GM19351 (cell line): ENCODE measurements around the gene P3H3.
A peak's percentile ranks its signal among the peaks of the same experiment; 100 is the strongest.

Source experiments
- ATAC-seq: cut with Tn5 transposase; IDR thresholded peaks from one replicate; pipeline ENCODE4 v1.9.1; 2021; ENCODE audit warnings: mild to moderate bottlenecking, moderate library complexity; ENCODE audit not compliant: unreplicated experiment

The P3H3 gene

DNA sequence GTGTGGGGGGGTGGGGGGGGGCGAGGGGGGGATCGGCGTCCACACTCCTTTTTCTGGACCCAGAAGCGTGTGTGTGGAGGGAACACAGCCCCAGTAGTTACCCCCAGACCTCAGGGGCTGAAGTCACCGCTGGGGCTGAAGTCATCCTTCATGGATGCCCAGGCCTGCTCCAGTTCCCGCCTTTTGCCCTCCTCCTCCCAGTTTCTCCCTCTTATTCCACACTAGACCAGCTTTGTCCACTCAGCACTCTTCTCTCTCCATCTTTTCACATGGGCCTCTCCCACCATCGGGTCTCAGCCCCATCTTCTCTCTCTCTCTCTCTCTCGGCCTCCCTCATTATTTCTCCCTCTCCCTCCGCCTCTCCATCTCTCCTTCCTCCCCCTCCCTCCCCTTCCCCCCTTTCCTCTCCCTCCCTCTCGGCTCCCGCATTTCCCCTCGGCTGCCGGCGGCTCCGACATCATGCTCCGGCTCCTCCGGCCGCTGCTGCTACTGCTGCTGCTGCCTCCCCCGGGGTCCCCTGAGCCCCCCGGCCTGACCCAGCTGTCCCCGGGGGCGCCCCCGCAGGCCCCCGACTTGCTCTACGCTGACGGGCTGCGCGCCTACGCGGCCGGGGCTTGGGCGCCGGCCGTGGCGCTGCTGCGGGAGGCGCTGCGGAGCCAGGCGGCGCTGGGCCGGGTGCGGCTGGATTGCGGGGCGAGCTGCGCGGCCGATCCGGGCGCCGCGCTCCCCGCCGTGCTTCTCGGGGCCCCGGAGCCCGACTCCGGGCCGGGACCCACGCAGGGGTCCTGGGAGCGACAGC lies at the start of gene P3H3:
Gene P3H3, plus strand, starts transcription at position 426 of the 799 bp plus-strand sequence. Its CDS starts 34 bp downstream, at position 460.
- ATAC-seq: no peak

- ATAC-seq: peak; percentile 85
Observed at GRCh38 chr12:6778574-6779550, 49.3 kb upstream of the P3H3 start.

DNA sequence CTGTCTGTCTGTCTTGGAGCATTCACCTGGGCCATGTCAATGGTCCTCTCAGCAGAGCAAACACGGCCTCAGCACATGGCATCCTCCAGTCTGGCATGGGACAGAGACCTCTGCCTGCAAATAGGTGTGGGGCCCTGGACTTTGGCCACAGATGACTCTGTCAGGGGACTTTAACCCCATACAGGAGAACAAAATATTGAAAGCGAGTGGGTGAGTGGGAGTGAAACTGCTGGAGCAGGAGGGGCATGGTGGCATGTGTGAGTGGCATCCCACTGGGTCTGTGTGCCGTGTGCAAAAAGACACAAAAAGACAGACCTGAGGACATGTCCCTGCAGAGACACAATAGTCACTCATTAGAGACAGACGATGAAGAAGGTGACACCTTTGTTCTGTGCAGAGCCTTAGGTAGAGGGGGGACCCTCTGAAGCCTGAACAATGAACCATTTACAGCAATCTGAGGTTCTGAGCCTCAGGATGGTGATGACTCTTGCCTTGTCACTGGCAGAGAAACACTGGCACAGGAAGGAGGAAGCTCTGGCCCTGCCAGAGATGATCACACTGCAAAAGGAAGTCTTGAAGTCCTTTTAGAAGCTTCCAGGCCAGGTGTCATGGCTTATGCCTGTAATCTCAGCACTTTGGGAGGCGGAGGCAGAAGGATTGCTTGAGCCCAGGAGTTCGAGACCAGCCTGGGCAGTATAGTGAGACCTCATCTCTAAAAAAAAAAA lies 48.3 kb upstream of the P3H3 start:
- ATAC-seq: no peak

- ATAC-seq: no peak
Observed at GRCh38 chr12:6780573-6780972, 47.6 kb upstream of the P3H3 start.

- ATAC-seq: no peak
Observed at GRCh38 chr12:6782119-6782518, 46.1 kb upstream of the P3H3 start.

DNA sequence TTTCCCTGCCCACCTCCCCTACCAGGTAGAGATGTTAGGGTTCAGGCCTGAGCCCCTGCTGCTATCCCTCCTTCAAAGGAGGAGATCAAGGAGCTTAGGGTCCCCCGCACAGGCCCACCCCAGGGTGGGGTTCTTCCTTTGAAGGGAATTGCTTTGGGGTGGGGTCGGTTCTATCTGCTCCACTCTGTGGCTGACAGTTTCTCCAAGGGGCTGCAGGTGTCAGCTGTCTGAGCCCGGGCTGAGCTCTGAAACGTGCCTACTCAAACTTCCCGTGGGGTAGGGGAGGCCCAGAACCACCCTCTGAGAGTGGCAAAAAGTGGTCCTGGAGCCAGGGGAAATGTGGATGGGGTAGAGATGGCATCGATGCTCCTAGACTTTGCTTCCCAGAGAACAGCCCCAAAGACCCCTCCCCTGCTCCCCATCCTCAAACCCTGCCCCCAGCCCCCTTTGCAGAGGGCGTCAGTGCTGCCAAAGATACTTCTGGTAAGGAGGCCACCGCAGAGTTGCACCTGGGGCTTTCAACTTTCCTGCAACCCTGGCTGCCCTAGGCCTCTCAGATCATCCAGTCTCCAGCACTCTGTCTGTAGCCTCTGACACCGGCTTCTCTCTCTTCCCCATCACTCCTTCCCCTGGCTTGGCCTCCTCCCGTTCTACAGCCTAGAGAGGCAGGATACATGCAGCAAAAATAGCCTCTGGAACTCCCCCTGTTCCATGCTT lies 45.2 kb upstream of the P3H3 start:
- ATAC-seq: no peak

GRCh38 chr12:6783828-6784227 lies 44.4 kb upstream of the P3H3 start:
- ATAC-seq: no peak

GRCh38 chr12:6784296-6784695 lies 43.9 kb upstream of the P3H3 start:
- ATAC-seq: no peak

DNA sequence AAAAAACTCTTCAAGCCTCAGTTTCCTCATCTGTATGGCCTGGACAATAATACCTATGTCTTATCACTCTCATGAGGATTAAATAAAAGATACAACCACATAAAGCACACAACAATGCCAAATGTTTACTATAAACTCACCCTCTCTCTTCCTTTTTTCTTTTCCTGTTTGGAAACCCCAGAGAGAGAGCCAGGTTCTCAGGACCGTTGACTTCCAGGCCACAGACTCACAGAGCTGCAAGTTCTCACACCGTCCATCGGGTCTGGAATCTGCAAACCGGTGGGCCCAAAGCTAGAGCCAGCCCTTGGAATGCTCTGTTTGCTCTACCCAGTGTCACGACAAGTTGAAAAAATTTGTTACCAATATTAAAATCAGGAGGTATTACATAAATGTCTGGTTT lies 43.4 kb upstream of the P3H3 start:
- ATAC-seq: no peak

- no peak for ATAC-seq
Observed at GRCh38 chr12:6786416-6787094, 41.7 kb upstream of the P3H3 start.

- no peak for ATAC-seq
Observed at GRCh38 chr12:6787309-6787708, 40.9 kb upstream of the P3H3 start.

DNA sequence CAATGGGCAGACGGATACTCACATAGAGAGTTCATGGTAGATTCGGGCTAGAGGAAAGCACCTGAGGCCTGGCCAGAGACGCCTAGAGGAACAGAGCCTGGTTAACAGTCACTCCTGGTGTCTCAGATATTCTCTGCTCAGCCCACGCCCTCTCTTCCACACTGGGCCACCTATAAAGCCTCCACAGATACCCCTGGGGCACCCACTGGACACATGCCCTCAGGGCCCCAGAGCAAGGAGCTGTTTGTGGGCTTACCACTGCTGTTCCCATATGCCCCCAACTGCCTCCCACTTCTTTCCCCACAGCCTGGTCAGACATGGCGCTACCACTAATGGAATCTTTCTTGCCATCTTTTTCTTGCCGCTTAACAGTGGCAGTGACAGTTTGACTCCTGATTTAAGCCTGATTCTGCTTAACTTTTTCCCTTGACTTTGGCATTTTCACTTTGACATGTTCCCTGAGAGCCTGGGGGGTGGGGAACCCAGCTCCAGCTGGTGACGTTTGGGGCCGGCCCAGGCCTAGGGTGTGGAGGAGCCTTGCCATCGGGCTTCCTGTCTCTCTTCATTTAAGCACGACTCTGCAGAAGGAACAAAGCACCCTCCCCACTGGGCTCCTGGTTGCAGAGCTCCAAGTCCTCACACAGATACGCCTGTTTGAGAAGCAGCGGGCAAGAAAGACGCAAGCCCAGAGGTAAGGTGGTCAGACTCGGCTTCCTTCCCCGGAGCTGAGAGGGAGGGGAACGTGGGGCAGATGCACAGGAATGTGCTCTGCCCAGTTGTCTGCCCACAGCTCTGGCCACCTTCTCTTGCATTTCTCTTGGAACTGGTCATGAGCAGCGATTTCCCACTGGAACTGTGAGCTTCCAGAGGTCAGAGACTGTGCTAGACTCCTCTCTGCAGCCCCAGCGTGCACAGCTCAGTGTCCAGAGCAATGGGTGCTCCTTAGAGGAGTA lies 39.0 kb upstream of the P3H3 start, which contains the start of gene CD4:
Gene CD4, plus strand, starts transcription at position 557 of the 953 bp plus-strand sequence. CDS start 10,611 bp downstream, outside the sequence.
- no peak for ATAC-seq

DNA sequence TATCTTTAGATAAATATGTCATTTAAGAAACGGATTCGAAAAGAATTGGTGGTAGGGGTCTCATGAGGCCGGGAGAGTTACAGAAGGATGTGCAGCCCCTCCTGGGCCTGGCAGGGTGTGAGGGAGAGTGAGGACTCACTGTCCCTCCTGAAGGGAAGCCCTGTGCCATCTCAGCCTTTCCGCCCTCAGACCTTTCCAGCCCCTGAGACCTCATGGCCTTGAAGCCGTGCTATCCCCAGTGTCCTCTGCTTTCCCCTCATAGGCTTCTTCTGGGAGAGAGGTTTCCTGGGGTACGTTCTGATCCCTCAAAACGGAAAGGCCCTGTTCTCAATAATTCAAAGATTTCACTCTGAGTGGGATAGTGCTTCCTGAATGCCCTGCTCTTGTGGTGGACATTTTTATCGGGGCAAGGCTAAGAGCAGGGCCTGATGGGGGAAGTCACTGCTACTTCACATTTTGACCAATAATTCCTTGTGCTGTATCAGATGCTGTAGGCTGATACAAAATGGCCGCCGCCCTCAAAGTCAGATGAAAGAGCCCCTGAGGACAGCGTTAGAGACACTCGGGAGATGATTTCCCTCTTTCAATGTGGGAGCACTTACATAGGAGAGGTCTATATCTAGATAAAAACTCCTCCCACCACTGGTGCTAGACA lies 37.6 kb upstream of the P3H3 start:
- ATAC-seq: no peak

DNA sequence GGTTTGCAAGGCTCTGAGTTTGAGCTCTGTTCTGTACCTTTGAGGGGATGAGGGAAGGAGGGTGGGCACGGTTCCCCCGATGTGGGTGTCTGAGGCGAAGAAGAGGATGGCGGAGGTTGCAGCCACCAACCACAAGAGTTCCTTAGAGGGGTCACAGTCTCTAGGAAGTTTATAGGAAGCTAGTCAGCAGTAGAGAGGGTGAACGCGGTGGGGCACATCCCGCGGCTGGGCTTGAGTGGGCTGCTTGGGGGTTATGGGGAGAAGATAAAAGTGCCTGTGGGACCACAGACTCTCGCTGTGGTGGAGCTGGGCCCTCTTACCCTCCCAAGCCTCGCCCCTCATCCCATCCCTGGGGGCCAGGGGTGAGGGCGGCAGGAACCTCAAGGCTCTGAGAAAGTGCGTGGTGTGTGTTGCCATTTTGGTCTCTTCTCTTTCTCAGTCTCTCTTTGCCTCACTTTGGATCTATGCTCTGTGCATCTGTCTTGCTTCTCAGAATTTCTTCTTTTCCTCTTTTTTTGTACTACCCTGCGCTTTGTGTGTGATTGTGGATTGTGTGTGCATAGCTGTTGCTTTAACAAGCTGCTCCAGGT lies 36.2 kb upstream of the P3H3 start:
- ATAC-seq: no peak

DNA sequence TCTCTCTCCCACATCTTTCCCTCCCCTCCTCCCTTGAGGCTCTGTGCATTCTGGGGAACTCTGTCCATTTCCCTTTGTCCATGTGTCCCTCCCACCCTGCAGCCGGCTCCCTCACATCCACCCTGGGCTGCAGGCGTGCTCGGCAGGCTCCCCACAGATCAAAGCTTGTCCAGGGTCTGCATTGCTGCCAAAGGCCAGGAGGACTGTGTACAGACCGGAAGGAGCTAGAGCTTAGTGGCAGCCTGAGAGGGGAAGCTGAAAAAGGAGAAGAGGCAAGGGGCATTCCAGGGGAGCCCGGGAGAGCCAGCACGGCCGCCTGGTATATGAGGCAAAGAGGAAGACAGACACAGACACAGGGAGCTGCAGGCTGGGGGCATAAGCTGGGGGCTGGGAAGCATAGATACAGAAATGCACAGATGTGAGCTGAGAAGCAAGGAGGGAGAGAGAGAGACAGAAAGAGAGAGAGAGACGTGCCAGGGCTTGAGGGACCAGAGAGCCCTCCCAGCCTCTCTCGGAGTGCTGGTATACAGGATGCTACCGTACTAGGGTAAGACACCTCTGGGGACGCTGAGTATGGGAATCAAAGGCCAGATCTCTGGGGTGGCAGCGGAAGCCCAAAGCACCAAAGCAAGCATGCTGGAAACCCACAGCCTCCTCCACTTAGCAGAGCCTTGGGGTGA lies 35.5 kb upstream of the P3H3 start:
- ATAC-seq: no peak

GRCh38 chr12:6795088-6795487 lies 33.1 kb upstream of the P3H3 start:
- ATAC-seq: no peak

- ATAC-seq: no peak
Observed at GRCh38 chr12:6796576-6796975, 31.6 kb upstream of the P3H3 start.
